GM12865 (cell line): Measurements from ENCODE around the gene MARCHF2.

ENCODE experiments used
- DNase-seq: peaks from one replicate; pipeline ENCODE4 v3.0.0; 2010; ENCODE audit warnings: low read depth
- H3K4me3 ChIP-seq: 2 replicates; pipeline ENCODE4 v1.5.1; 2011; ENCODE audit warnings: mild to moderate bottlenecking, low read depth, low read length, control low read depth
- CTCF ChIP-seq: IDR thresholded peaks from 2 replicates; pipeline ENCODE4 v1.5.1; 2011; ENCODE audit warnings: low read length, control low read depth, low read depth, inconsistent platforms; ENCODE audit not compliant: insufficient read depth; ENCODE audit errors: missing control alignments

MARCHF2 gene

GRCh38 chr19:8444677-8445487 lies 31.8 kb downstream of the MARCHF2 start, which contains the start of gene HNRNPM:
HNRNPM (plus strand) TSS chr19:8444975; CDS start chr19:8444999, 24 bp downstream.
- DNase-seq: peak; percentile 99
- H3K4me3 ChIP-seq: peak within 1 kb of the TSS; percentile 94
- TF ChIP-seq CTCF: no peak

DNA sequence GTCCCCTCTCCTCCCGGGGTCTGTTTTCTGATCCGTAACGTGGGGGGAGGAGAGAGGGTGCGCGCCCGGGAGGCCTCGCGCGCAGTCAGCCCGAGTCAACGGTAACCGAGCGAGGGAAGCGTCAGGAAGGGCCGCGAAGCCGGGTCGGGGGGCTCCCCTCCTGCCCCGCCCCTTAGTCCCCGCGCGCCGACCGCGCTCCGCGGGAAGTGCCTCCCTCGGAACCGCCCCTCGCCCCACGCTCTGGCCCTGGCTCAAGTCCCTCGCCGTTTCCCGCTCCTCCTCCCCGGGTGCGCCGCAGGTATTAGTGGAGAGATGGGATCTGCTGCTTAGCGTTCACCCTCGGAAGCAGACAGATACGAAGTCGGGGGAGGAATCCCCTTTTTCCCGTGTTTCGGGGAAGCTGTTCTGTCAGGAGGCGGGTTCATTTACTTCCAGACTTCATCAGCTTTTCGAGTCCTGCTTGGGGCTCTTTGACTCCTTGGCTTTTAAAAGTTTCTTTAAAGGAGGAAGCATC lies 32.4 kb downstream of the MARCHF2 start:
- no peak for TF ChIP-seq CTCF
- DNase-seq: peak; percentile 56

DNA sequence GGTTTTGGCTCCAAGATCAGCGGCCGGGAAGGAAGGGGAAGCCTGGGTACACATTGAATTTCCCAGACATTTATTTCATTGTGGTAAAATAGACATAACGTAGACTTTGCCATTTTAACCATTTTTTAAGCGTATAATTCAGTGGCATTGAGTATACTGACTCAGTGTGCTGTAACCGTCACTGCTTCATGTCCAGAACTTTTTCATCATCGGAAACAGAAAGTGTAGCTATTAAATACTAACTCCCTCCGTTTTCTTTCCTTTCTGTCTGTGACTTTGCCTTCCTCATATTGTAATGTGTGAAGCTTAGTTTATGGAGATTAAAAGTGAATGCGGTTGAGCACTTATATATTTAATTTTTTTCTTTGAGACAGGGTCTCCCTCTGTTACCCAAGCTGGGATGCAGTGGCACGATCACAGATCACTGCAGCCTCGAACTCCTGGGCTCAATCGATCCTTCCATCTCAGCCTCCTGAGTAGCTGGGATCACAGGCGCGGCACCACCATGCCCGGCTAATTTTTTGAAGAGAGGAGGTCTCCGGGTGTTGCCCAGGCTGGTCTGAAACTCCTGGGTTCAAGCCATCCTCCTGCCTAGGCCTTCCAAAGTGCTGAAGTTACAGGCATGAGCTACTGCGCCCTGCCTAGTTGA lies 33.1 kb downstream of the MARCHF2 start:
- H3K4me3 ChIP-seq: peak overlapping the region; percentile 94
- no peak for TF ChIP-seq CTCF
- DNase-seq: no peak

More for the DNA sequence above, 32.4 kb downstream of the MARCHF2 start:
- peak overlapping the region; percentile 94 for H3K4me3 ChIP-seq

GRCh38 chr19:8449830-8450229 lies 36.7 kb downstream of the MARCHF2 start:
- H3K4me3 ChIP-seq: no peak overlapping the region
- DNase-seq: peak; percentile 33
- no peak for TF ChIP-seq CTCF

- TF ChIP-seq CTCF: no peak
Observed at GRCh38 chr19:8451377-8451776, 38.3 kb downstream of the MARCHF2 start.

GRCh38 chr19:8451885-8452284 lies 38.8 kb downstream of the MARCHF2 start:
- H3K4me3 ChIP-seq: no peak overlapping the region
- no peak for DNase-seq
- no peak for TF ChIP-seq CTCF

More at GRCh38 chr19:8451377-8451776, 38.3 kb downstream of the MARCHF2 start:
- no peak overlapping the region for H3K4me3 ChIP-seq
- DNase-seq: no peak
